OCI-LY3 (cell line): ENCODE results near the gene PXK.

ENCODE experiments used
- H2AFZ ChIP-seq: fragments of 200-600, 300-600 bp; shearing (Covaris generic); 2 replicates; pipeline ENCODE4 v1.6.0; 2014; ENCODE audit warnings: antibody characterized with exemption, low read depth, low read length
- H3K27ac ChIP-seq: fragments of 200-600, 300-600 bp; sonication (generic); 2 replicates; pipeline ENCODE4 v1.5.1; 2014; ENCODE audit warnings: mild to moderate bottlenecking, low read length, moderate library complexity, mixed read lengths
- H3K27me3 ChIP-seq: fragments of 200-600, 300-600 bp; sonication (generic); 2 replicates; pipeline ENCODE4 v1.6.1; 2014; ENCODE audit warnings: low read depth, low read length, mixed read lengths
- H3K36me3 ChIP-seq: fragments of 200-600, 300-600 bp; sonication (generic); replicated peaks from 2 replicates; pipeline ENCODE3; 2014; ENCODE audit warnings: low read depth, low read length, mixed read lengths
- H3K4me1 ChIP-seq: fragments of 300-600, 200-600 bp; sonication (generic); 2 replicates; pipeline ENCODE4 v1.6.1; 2014; ENCODE audit warnings: low read length, mixed read lengths
- H3K4me2 ChIP-seq: fragments of 200-600, 300-600 bp; sonication (generic); 2 replicates; pipeline ENCODE4 v1.6.1; 2014; ENCODE audit warnings: low read length, mixed read lengths
- H3K4me3 ChIP-seq: fragments of 300-600, 200-600 bp; sonication (generic); 2 replicates; pipeline ENCODE4 v1.5.1; 2014; ENCODE audit warnings: antibody characterized with exemption, mild to moderate bottlenecking, low read length, moderate library complexity
- H3K79me2 ChIP-seq: fragments of 300-600, 200-600 bp; shearing (Covaris generic); 2 replicates; pipeline ENCODE4 v1.6.1; 2014; ENCODE audit warnings: mild to moderate bottlenecking, low read length, mixed read lengths
- H3K9ac ChIP-seq: fragments of 300-600, 200-600 bp; shearing (Covaris generic); 2 replicates; pipeline ENCODE4 v1.6.0; 2014; ENCODE audit warnings: mild to moderate bottlenecking, low read length, moderate library complexity
- H3K9me3 ChIP-seq: fragments of 200-600, 300-600 bp; shearing (Covaris generic); 2 replicates; pipeline ENCODE4 v1.6.1; 2014; ENCODE audit warnings: low read length, mixed read lengths; ENCODE audit not compliant: insufficient read depth
- H4K20me1 ChIP-seq: fragments of 200-600, 300-600 bp; sonication (generic); 2 replicates; pipeline ENCODE4 v1.6.1; 2016; ENCODE audit warnings: low read length, mixed read lengths; ENCODE audit not compliant: insufficient read depth
- EZH2phosphoT487 ChIP-seq: fragments of 200-600 bp; shearing (Covaris generic); IDR thresholded peaks from 2 replicates; pipeline ENCODE4 v1.6.1; 2018; ENCODE audit warnings: antibody characterized with exemption, mixed run types, low read depth
- TF ChIP-seq, protein P1 (sequence below): fragments of 200-600, 300-600 bp; sonication (generic); IDR thresholded peaks from 2 replicates; pipeline ENCODE4 v1.5.1; 2014; ENCODE audit warnings: antibody characterized with exemption, low read length, low read depth

Gene PXK

DNA sequence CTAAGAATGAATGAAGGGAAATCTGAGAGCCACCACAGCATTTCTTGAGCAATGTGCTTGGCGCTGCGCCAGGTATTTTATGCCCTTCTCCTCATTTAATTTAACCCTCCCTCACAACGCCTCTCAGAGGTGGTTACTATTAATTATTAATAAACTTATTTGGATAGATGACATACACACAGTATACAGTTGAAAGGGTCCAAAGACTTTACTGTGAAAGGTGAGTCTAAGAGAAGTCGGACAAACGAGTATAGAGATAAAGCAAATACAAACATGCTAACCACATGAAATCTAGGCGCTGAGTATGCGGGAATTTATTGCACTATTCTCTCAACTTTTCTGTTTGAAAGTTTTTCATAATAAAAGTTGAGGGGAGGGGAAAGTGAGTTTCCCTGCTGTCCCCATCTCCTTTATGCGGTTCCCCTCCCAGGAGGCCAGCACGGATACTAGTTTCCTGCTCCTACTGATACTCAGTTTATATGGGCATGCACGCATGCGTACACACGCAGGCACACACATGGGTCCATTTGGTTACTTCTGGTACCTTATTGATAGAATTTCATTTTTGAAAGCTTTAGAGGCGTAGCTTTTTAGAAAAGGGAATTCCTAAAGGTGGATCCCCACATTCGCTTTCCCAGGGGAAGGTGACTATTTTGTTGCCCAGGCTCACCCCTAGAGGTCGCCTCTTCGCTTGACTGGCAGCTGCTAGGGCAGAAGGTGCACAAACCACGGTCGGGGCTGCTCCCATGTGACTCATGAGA is 130.7 kb downstream of the PXK start:
- TF ChIP-seq EZH2phosphoT487 = no peak
- TF ChIP-seq, protein P1, sequence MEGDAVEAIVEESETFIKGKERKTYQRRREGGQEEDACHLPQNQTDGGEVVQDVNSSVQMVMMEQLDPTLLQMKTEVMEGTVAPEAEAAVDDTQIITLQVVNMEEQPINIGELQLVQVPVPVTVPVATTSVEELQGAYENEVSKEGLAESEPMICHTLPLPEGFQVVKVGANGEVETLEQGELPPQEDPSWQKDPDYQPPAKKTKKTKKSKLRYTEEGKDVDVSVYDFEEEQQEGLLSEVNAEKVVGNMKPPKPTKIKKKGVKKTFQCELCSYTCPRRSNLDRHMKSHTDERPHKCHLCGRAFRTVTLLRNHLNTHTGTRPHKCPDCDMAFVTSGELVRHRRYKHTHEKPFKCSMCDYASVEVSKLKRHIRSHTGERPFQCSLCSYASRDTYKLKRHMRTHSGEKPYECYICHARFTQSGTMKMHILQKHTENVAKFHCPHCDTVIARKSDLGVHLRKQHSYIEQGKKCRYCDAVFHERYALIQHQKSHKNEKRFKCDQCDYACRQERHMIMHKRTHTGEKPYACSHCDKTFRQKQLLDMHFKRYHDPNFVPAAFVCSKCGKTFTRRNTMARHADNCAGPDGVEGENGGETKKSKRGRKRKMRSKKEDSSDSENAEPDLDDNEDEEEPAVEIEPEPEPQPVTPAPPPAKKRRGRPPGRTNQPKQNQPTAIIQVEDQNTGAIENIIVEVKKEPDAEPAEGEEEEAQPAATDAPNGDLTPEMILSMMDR = peak; percentile 99
- Histone ChIP-seq H3K9me3 (no peaks in the 10 kb centered on the region), H3K27ac (no peak overlapping the region), H3K27me3 (no peaks in the 10 kb centered on the region), H3K36me3 (no peaks in the 10 kb centered on the region), H3K4me3 (peak overlapping the region; percentile 69), H4K20me1 (no peaks in the 10 kb centered on the region), H3K9ac (peak overlapping the region; percentile 38), H3K4me1 (peaks cover 14% of the 10 kb centered on the region), H3K4me2 (peak overlapping the region; percentile 77), H3K79me2 (no peaks in the 10 kb centered on the region), H2AFZ (peak overlapping the region; percentile 92)

DNA sequence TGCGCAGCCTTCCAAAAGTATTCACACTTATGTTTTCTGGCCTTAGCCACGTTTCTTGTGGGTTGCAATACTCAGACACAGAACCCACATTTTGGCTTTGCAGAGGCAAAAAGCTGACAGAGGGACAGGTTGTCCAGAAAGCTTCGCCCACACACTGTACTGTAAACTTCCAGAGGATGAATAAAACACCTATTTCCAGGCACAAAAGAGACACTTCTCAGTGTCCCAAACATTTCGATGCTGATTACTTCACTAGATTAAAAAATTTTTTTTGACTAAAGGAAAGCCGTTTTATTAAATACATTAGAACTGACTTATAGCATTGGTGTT is 131.2 kb downstream of the PXK start:
- TF ChIP-seq, protein P1 = no peak; the same call in 1 of the 2 replicates
- no peak for TF ChIP-seq EZH2phosphoT487
- no peak overlapping the region for H3K27ac ChIP-seq

DNA sequence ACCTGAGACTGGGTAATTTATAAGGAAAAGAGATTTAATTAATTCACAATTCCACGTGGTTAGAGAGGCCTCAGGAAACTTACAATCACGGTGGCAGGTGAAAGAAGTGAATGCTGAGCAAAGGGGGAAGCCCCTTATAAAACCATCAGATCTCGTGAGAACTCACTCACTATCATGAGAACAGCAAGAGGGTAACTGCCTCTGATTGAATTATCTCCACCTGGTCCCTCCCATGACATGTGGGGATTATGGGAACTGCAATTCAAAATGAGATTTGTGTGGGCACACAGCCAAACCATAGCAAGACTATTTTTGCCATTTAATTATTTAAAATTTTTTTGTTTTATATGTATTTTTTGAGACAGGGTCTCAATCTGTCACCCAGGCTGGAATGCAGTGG is 132.2 kb downstream of the PXK start:
- Histone ChIP-seq H4K20me1 (no peaks in the 10 kb centered on the region), H3K4me2 (peak overlapping the region; percentile 18; the same call in 1 of the 2 replicates), H2AFZ (no peak overlapping the region), H3K4me3 (no peak overlapping the region), H3K4me1 (peaks cover 14% of the 10 kb centered on the region), H3K9me3 (no peaks in the 10 kb centered on the region), H3K9ac (no peak overlapping the region), H3K36me3 (no peaks in the 10 kb centered on the region), H3K27ac (no peak overlapping the region), H3K27me3 (no peaks in the 10 kb centered on the region), H3K79me2 (no peaks in the 10 kb centered on the region)
- TF ChIP-seq, protein P1 = no peak
- no peak for TF ChIP-seq EZH2phosphoT487

More for the DNA sequence above, 131.2 kb downstream of the PXK start:
- H3K4me1 ChIP-seq = peaks cover 14% of the 10 kb centered on the region
- H2AFZ ChIP-seq = peak overlapping the region; percentile 92
- H3K79me2 ChIP-seq = no peaks in the 10 kb centered on the region
- no peak overlapping the region; the same call in 1 of the 2 replicates for H3K9ac ChIP-seq
- H3K9me3 ChIP-seq = no peaks in the 10 kb centered on the region
- H3K4me3 ChIP-seq = peak overlapping the region; percentile 69
- H3K27me3 ChIP-seq = no peaks in the 10 kb centered on the region
- H4K20me1 ChIP-seq = no peaks in the 10 kb centered on the region
- no peaks in the 10 kb centered on the region for H3K36me3 ChIP-seq
- H3K4me2 ChIP-seq = peak overlapping the region; percentile 77

DNA sequence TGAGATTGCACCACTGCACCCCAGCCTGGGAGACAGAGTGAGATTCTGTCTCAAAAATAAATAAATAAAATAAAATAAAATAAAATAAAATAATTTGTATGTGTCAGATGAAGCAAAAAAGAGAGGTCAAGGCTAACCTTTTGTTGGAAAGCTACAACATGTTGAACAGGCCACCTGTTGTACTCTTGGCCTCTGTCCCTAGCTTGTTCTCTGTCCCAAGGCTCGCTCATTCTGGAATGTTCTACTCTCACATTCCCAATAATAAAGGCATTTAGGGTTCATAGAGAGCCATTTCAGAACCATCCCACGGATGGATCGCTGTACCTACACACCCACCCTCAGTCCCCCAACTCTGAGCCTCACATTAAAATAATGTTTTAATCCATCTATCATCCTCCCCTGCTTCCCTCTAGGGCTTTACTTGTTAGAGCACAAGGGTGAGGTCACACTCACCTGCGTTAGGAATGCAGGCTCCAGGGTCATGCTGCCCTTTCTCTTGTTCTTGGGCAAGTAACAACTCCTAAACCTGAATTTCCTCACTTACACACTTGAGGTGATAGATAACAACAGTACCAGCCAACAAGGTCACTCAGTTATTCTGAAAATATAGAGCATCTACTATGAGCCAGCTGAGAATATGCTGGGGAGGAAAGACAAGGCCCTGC is 134.3 kb downstream of the PXK start:
- Histone ChIP-seq H3K36me3 (no peaks in the 10 kb centered on the region), H3K9me3 (no peaks in the 10 kb centered on the region), H3K9ac (no peak overlapping the region), H3K27ac (no peak overlapping the region), H3K4me2 (no peak overlapping the region), H3K79me2 (no peaks in the 10 kb centered on the region), H2AFZ (no peak overlapping the region), H3K4me3 (no peak overlapping the region), H3K27me3 (no peaks in the 10 kb centered on the region), H3K4me1 (peaks cover 20% of the 10 kb centered on the region), H4K20me1 (no peaks in the 10 kb centered on the region)
- TF ChIP-seq, protein P1 = no peak
- TF ChIP-seq EZH2phosphoT487 = no peak
